ENCODE data around the gene CD81.
"Not testable (repeated sequence)": the region's sequence is repeated elsewhere in the genome, so short reads cannot be mapped to it uniquely, and the experiment has no call there.

Gene CD81

DNA sequence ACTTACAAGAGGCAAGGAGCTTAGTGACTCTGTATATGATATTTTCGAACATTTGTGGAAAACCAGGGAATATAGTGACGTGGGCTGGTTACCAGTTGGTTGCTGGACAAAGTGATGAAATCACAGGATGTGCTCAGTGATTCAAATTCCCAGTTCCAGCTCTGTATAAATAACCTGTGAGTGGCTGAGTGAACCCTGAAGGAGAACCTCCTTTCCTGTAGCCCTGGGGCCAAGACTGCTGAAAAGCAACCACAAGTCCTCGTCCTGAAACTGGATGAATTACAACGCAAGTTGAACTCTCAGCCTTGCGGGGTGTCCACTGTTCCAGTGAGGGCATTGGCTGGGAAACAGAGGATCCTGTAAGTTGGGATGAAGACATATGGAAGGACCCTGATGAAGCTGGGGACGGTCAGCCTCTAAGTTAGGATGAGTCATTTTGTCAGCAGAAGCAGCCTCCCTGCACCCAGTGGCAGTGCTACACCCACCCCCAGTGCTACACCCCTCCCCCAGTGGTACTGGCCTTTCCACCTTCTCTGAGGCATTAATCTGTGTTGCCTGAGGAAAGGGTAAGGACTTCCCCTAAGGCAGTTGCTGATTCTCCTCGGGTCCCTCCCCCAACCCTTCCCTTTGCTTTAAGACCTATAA lies 22.0 kb upstream of the CD81 start:
- no peak for FAIRE-seq
- DNase-seq (ENCODE audit: insufficient read length, low spot score), result no peak

DNA sequence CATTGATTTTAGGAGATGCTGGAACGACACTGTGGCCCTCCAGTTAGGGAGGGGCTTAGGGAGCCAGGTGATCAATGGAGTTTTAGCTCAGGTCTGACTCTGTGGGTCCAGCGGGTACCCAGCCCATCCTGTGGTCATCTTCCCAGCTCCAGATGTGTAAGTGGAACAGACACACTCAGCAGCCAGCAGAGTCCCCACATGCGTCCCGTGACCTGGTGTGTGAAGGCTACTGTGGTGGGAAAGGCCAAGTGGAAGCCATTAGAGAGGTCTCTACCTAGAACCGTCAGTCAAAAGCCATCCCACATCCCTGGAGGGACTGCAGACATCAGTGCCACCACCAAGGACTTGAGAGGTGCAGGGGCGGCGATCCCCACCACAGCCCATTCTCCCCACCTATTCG lies 19.9 kb upstream of the CD81 start:
- FAIRE-seq (no peak), DNase-seq (ENCODE audit: insufficient read length, low spot score) (no peak)

DNA sequence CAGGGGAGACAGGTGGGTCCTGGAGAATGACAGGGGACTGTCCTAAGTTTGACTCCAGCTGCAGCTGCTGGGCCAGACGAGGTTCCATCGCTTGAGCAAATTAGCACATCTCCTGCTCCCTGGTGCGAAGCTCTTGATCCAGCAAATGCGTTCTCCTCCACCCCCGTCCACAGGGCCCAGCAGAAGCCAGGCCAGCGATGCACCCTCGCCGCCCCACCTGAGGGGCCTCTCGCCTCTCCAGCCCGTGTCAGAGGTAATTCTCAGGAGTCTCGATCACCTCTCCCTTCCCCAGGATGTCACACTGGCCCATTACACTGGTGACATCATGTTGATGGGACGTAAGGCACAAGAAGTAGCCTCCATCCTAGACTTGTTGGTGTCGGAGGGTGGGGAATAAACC lies 19.5 kb upstream of the CD81 start:
- FAIRE-seq; DNase-seq (ENCODE audit: insufficient read length, low spot score): not testable (repeated sequence)

DNA sequence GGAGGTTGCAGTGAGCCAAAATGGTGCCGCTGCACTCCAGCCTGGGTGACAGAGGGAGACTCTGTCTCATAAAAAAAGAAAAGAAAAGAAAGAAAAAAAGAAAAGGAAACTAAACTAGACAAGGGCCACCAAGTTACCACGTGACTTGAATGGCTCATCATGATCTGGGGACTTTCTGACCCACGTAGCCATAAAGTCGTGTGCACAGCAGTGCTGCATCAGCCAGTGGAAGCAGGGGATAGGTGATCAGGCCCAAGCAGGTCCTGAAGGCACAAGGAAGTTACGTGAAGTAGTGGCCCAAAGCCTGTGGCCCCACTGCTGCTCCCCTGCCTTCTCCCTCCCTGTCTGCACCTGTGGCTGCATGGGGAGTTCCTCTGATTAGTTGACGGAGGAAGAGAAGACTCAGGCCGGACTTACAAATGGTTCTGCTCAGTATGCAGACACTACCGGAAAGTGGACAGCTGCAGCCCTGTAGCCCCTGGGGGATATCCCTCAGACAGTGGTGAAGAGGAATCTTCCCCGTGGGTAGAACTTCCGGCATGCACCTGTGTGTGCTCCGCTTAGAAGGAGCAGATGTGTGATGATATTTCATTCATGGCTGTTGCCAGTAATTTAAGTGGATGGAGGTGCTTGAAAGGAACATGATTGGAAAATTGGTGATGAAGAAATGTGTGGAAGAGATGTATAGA lies 18.2 kb upstream of the CD81 start:
- no peak for DNase-seq (ENCODE audit: insufficient read length, low spot score)
- no peak for FAIRE-seq

DNA sequence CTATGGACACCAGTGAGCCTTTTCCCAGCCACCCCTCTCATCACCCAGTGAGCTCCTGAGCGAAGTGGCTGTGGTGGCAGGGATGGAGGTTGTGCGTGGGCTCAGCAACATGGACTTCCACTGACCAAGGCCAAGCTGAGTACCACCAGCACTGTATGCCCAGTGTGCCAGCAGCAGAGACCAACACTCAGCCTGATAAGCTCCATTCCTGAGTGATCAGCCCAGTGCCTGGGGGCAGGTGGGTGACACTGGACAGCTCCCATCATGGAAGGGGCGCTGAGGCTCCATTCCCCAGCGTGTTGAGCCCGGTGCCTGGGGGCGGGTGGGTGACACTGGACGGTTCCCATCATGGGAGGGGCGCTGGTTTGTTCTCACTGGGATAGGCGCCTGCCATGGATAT lies 17.6 kb upstream of the CD81 start:
- DNase-seq (ENCODE audit: insufficient read length, low spot score) (no peak), FAIRE-seq (no peak)

DNA sequence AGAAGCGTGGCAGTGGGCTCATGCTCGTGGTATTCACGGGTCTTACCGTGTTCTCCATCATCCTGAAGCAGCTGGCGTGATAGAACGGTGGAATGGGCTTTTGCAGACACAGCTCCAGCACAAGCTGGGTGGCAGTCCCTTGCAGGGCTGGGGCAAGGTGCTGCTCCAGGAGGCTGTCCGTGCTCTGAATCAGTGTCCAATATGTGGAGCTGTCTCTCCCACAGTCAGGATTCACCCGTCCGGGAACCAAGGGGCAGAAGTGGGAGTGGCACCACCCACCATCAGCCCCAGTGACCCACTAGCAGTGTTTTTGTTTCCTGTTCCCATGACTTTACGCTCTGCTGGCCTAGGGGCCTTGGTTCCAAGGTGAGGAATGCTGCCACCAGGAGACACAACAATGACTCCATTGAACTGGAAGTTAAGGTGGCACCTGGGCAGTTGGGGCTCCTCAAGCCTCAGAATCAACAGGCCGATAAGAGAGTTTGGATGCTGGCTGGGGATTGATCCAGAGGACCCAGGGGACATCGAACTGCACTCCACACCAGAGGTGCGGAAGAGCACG lies 16.9 kb upstream of the CD81 start:
- no peak for FAIRE-seq
- no peak for DNase-seq (ENCODE audit: insufficient read length, low spot score)

DNA sequence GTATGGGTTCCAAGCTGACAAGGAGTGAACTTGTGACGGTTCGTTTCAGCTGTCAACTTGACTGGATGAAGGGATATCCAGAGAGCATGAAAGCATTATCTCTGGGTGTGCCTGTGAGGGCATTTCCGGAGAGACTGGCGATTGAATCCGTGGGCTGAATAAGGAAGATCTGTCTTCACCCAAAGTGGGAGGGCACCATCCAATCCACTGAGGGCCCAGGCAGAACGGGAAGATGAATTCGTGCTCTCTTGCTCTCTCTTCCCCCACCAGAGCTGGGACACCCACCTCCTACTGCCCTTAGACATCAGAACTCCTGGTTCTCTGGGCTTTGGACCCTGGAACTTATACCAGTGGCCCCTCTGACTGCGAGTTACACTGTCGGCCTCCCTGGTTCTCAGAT lies 15.5 kb upstream of the CD81 start:
- DNase-seq (ENCODE audit: insufficient read length, low spot score) (no peak), FAIRE-seq (no peak)

DNA sequence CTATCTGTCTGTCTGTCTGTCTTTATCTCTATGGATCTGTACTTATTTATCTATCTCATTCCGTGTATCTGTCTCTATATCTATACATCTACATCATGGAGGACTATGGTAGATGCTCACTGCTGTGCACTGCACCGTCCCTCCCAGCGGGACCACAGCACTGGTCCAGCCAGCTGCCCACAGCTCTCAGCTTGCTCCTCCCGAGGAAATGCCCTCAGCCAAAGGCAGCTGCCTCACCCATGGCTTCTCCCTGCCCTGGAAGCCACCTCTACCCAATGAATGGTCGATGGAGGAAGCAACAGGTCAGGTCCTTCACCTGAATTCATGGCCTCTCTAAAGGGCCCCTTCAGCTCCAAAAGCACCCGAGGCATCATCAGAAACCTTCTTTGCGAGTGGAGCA lies 14.7 kb upstream of the CD81 start:
- DNase-seq (ENCODE audit: insufficient read length, low spot score) (no peak), FAIRE-seq (no peak)

DNA sequence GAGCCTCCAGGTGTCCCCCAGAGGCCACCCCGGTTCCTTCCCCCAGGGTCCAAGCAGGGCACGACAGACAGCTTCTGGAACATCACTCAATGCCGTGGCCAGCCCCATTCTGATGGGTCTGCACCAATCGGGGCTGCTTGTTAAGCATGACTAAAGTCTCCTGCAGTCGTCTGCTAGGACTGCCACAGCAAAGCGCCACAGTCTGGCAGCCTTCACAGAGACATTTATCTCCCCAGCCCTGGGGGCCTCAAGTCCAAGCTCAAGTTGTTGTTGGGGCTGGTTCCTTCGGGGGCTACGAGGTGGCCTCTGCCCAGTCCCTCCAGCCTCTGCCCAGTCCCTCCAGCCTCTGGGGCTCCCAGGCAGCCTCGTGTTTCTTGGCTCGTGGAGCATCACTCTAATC lies 14.0 kb upstream of the CD81 start:
- no peak for DNase-seq (ENCODE audit: insufficient read length, low spot score)
- FAIRE-seq, result no peak

DNA sequence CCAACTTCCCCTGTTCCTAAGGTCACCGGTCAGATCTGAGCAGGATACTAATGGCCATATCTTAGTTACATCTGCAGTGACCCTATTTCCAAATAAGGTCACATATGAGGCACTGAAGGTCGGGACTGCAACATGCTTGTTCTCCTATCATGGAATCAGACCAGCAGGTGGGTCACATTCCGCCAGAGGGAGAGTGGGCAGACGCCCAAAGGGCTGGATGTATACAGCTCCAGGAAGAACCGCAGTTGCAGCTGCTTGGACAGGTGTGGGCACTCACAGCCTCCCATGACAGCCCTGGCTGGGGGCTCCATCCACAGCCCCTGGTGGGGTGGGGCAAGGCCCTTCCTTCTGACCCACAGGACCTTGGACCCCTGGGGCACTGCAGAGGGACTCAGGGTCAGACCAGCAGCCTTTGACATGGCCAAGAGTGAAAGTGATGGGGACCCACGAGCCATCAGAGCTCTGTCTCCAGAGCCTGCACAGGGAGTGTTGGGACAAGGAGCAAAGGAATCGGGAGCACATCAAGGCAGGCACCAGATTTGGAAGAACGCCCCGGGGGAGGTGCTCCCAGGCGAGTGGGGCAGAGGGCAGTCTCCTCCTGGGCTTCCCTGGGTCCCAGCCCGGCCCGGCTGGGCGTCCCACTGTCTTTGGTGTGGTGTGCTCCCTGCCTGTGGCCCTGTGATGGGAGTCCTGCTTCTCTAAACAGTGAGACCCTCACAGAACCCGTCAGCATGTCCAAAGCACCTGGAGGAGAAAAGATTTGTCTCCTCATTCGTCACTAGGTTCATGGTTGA lies 13.3 kb upstream of the CD81 start:
- no peak for FAIRE-seq

DNA sequence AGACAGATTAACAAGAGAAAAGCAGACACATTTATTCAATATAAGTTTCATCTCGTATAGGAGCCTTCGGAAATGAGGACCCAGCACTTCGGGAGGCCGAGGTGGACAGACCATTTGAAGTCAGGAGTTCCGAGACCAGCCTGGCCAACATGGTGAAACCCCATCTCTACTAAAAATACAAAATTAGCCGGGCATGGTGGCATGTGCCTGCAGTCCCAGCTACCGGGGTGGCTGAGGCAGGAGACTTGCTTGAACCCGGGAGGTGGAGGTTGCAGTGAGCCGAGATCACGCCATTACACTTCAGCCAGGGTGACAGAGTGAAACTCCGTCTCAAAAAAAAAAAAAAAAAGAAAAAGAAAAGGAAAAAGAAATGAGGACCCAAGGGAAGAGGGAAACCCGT lies 12.7 kb upstream of the CD81 start:
- DNase-seq (ENCODE audit: insufficient read length, low spot score); FAIRE-seq: not testable (repeated sequence)

More for the DNA sequence above, 13.3 kb upstream of the CD81 start:
- no peak for DNase-seq (ENCODE audit: insufficient read length, low spot score)

DNA sequence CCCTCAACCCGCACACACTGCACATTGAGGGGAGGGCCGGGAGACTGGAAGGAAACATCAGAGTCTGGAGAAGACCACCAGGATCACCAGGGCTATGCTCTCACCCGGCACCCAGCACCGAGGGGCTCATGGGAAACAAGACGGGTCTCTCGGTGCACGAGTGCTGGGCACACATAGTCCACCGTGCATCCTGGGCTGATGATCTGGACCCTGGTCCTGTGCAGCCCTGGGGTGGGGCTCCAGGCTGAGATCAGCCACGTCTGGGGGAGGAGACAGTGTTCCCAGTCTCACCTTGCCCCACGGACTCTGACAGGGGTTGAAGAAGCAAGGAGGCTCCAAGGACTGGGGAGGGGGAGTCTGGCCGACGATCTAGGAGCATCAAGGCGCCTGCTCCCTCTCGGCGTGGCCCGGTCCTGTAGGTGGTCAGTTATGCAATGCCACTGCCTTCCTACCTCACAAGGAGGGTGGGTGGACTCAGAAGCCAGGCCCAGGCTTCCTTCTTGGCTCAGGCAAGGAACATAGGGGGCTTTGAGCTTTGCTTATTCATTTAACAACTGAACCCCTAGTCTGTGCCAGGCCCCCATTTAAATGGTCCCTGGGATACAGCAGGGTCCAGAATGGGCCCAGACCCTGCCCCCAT lies 11.4 kb upstream of the CD81 start:
- DNase-seq (ENCODE audit: insufficient read length, low spot score) (no peak), FAIRE-seq (no peak)

DNA sequence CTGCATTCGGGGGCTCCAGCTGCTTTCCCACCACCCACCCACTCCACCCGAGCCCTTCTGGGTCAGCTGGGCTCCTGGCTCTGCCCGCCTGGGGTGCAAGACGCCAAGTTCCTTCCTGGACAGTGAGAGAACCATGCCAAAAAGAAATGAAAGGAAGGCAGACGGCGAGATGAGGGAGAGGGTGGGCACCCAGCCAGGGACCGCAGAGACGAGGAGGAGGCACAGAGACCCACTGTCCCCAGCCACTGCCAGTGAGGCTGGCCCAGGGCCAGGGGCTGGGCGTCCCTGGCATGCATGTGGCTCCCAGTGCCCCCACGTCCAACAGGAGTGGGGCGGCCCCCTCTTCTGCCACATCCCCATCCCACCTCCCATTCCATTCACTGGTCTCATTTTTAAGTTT lies 10.8 kb upstream of the CD81 start:
- no peak for FAIRE-seq
- no peak for DNase-seq (ENCODE audit: insufficient read length, low spot score)

DNA sequence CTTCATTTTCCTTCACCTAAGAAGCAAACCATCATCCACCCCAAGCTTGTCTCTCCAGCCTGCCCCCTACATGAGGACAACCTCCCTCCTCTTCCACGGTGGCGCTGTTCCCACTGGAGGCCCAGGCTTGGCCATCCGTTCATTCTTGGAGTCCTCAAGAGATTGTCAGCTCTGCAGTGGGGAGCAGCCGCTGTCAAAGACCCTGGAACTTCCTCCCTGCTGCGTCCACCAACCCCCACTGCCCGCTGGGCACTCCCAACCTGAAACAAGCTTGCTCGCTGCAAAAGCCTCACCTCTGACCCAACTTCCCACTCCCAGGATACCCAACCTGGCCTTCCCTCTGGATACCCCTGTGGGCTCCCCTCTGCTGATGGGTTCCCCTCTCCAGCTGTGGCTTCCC lies 10.4 kb upstream of the CD81 start:
- FAIRE-seq, result no peak
- DNase-seq (ENCODE audit: insufficient read length, low spot score), result no peak

DNA sequence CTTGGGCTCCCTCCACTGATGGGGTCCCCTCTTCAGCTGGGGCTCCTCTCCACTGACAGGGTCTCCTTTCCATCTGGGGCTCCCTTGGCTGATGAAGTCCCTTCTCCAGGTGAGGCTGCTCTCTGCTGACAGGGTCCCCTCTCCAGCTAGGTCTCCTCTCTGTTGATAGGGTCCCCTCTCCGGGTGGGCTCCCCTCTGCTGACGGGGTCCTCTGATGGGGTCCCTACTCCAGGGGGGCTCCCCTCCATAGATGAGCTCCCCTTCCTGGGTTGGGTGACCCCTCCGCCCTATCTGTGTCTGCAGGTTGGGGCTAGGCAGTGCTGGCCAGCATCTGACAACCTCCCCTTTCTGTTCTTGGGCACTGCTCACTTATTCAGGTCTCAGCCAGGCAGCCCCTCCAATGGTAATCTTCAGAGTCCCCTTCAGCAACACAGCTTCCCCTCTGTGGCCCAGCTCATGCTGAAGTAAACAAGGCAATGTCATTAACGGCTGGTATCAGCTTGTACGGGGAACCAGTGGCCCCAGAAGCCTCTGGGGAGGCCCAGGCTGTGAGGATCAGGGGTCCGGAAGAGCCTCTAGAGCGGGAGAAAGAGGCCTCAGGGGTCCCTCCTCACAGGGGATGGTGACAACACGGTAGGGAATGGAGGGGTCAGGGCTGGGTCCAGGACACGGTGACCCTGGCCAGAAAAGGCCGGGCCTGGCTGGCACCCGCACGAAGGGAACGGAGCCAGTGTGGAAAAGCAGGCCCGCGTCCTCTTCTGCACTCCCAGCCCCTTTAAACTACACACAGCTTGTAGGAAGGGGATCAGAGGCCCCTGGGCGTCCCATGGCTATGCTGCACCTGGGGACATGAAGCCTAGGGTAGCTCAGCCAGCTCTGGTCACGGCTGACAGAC lies 9.6 kb upstream of the CD81 start:
- no peak for DNase-seq (ENCODE audit: insufficient read length, low spot score)
- FAIRE-seq, result no peak

DNA sequence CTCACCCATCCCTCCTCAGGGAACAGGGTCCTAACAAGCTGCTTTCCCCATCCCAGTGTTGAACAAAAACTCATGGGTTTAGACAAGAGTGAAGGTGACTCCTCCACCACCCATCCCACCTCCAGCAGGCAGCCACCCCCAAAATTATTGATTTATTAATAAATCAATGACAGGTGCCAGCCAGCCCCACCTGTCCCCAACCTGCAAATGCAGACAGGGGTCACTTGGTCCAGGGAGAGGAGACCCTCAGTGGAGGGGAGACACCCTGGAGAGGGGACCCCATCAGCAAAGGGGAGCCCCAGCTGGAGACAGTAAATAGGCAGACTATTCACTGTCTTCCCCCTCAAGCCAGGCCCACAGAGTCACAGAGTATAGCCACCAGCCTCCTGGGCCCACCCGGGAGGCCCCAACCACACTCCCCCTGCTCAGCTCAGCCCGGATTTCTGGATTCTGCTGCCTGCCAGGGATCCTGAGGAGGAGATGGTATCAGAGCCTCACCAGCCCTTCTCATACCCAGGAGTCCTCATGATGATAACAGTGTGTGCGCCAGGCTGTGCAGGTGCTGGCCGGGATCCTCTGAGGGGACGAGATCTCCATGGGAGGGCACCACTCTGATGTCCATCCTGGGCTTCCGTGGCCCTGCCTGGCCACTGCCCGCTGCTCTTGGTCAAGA lies 8.8 kb upstream of the CD81 start:
- FAIRE-seq, result no peak

DNA sequence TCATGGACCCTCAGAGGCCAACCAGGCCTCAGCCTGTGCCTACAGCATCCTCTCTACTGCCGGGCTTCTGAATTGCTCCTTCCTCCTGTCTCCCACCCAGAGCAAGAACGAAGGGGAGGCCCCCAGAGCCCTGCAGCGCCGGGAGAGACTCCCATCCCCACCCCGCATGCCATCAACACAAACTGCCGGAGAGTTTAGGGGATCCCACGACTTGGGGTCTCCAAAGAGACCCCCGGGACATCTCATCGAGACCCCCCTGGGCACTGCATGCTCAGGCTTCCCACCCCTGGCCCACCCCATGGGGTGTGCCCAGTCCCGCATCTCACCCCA lies 8.3 kb upstream of the CD81 start:
- FAIRE-seq (no peak), DNase-seq (ENCODE audit: insufficient read length, low spot score) (no peak)

More for the DNA sequence above, 8.8 kb upstream of the CD81 start:
- no peak for DNase-seq (ENCODE audit: insufficient read length, low spot score)

DNA sequence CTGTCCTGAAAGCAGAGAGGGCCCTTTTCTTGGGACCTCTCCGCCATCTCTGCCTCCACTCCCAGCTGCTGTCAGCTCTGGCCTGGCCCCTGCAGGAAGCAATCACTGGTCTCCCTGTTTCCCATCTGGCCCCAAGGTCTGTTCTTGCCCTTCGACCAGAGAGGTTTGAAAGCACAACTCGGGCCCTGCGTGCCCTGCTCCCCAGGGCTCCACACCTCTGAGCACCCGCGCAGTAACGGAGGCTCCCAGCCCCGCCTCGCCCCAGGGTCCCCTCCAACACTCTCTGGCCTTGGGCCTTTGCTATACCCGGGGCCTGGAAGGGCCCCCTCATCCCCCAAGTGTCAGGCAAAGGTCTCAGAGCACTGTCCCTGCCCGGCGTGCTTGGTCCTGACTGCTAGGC lies 7.8 kb upstream of the CD81 start:
- DNase-seq (ENCODE audit: insufficient read length, low spot score), result no peak

DNA sequence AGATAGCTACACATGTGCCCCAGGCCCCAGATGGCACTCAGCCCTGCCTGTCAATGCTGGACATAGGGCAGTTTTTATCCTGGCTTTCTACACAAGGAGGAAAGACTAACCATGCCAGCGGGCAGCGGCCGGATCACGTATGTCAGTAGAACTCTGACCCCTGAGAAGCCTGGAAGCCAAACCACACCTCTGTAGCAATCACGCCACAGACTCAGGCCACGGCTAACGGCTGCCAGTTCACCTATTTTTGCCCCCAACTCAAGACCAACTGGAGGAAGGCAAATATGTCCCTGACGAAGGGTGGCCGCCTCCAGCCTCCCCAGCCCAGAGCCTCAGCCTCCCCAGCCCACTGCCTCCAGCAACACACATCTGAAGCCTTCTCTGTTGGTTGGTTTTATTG lies 7.2 kb upstream of the CD81 start:
- FAIRE-seq, result no peak
- no peak for DNase-seq (ENCODE audit: insufficient read length, low spot score)

More for the DNA sequence above, 7.8 kb upstream of the CD81 start:
- no peak for FAIRE-seq
